Kidney (tissue), 14 donors: Measurements from ENCODE around the gene SYNPO2. TPM values are rescaled to one million over a fixed set of nuclear protein-coding genes. Genes with fewer than 3 reads are reported as not detected.
"Not testable (repeated sequence)": the region's sequence is repeated elsewhere in the genome, so short reads cannot be mapped to it uniquely, and the experiment has no call there.

Experiments used
- DNase-seq, 5 donors: peaks; one replicate each; pipeline ENCODE4 v3.0.0-alpha.2; 2013 to 2020
- FAIRE-seq: peaks from 2 replicates; lab custom pipeline; 2012; peaks lifted over from hg19 to GRCh38; lab: Jason Lieb, UNC
- H3K27ac ChIP-seq, 2 donors: one replicate each; pipeline ENCODE4 v1.7.0; 2013; ENCODE audit warnings: low read depth in 2 of 2, low read length in 2 of 2, inconsistent platforms in 1 of 2
- H3K27me3 ChIP-seq: one replicate; pipeline ENCODE4 v1.7.1; 2013; ENCODE audit warnings: low read length, inconsistent platforms; ENCODE audit not compliant: control insufficient read depth, insufficient read depth
- H3K36me3 ChIP-seq, 3 donors: one replicate each; pipeline versions ENCODE4 v1.7.0 to v1.7.1; 2013; ENCODE audit warnings: low read length in 3 of 3, control low read depth in 1 of 3, inconsistent platforms in 1 of 3; ENCODE audit not compliant: insufficient read depth in 3 of 3, control insufficient read depth in 2 of 3
- H3K4me1 ChIP-seq, 3 donors: one replicate each; pipeline versions ENCODE4 v1.7.0 to v1.7.1; 2013; ENCODE audit warnings: low read length in 3 of 3, inconsistent platforms in 1 of 3, low read depth in 1 of 3; ENCODE audit not compliant: control insufficient read depth in 2 of 3, insufficient read depth in 2 of 3
- H3K4me3 ChIP-seq, 3 donors: one replicate each; pipeline versions ENCODE4 v1.7.0 to v1.8.1; 2013; ENCODE audit warnings: low read length in 3 of 3, control low read depth in 1 of 3, inconsistent platforms in 1 of 3
- H3K9ac ChIP-seq, 3 donors: one replicate each; pipeline versions ENCODE4 v1.7.0 to v1.7.1; 2013; ENCODE audit warnings: low read length in 3 of 3, control low read depth in 1 of 3, inconsistent platforms in 1 of 3
- H3K9me3 ChIP-seq, 3 donors: one replicate each; pipeline versions ENCODE4 v1.7.0 to v1.7.1; 2013; ENCODE audit warnings: low read length in 3 of 3, control low read depth in 1 of 3, inconsistent platforms in 1 of 3; ENCODE audit not compliant: control insufficient read depth in 2 of 3, insufficient read depth in 1 of 3
- intact Hi-C: fragments of 100-400 bp; cut with DNase I; formaldehyde crosslinking; loops from one replicate; pipeline ENCODE4 v1.11.1; 2022
- polyA plus RNA-seq: library from polyadenylated mRNA; stranded (reverse); fragments of 350-450 nt; fragmentation: Illumina TruSeq; extraction: RNeasy Lipid Tissue Mini Kit (QIAGEN cat#74804); gene quantifications from one replicate; pipeline ENCODE4 v1.2.3, GENCODE V29; 2014; ENCODE audit warnings: low read depth, low replicate concordance; ENCODE audit not compliant: insufficient read depth
- total RNA-seq: library from RNA; stranded (reverse); fragmentation: NEBNext Ultra II Directional; extraction: Animal tissue kit (Norgen Biotek cat#: 25700); gene quantifications from one replicate; pipeline ENCODE4 v1.2.1, GENCODE V29; 2021
- TF ChIP-seq, protein P1 (sequence below): IDR thresholded peaks from 3 replicates; pipeline ENCODE4 v1.5.1; 2012; ENCODE audit warnings: mild to moderate bottlenecking, moderate library complexity, borderline replicate concordance; ENCODE audit not compliant: insufficient read depth; ENCODE audit errors: extremely low read depth
- donor health status: control.
- donor health status: control.
- donor health status: control.
- donor health status: control.
- donor health status: control.
- donor health status: DM: yes; HTN: yes; CAD: no.
- donor health status: Normal renal cell carcinoma (clear cell type).

SYNPO2 gene
- total and polyA plus RNA-seq, 2 donors from 2014 or later: 7.5 to 56.5 TPM

DNA sequence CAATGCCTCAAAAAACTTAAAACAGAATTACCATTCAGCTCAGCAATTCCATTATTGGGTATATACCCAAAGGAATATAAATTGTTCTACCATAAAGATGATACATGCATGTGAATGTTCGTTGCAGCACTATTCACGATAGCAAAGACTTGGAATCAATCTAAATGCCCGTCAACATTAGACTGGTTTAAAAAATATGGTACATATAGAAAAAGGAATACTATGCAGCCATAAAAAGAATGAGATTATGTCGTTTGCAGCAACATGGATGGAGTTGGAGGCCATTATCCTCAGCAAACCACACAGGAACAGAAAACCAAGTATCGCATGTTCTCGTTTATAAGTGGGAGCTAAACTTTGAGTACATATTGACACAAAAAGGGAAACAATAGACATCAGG is 10.9 kb upstream of the SYNPO2 start:
- Histone ChIP-seq H3K27me3 (no peaks in the 10 kb centered on the region), H3K36me3 (no peaks in the 10 kb centered on the region), H3K9me3 (peaks cover 0 to 4% (median 0%) of the 10 kb centered on the region in 3 donors), H3K27ac (no peak overlapping the region), H3K4me1 (no peaks in the 10 kb centered on the region), H3K9ac (no peak overlapping the region), H3K4me3 (no peak overlapping the region)
- intact Hi-C loops: no loop called here
- TF ChIP-seq, protein P1, sequence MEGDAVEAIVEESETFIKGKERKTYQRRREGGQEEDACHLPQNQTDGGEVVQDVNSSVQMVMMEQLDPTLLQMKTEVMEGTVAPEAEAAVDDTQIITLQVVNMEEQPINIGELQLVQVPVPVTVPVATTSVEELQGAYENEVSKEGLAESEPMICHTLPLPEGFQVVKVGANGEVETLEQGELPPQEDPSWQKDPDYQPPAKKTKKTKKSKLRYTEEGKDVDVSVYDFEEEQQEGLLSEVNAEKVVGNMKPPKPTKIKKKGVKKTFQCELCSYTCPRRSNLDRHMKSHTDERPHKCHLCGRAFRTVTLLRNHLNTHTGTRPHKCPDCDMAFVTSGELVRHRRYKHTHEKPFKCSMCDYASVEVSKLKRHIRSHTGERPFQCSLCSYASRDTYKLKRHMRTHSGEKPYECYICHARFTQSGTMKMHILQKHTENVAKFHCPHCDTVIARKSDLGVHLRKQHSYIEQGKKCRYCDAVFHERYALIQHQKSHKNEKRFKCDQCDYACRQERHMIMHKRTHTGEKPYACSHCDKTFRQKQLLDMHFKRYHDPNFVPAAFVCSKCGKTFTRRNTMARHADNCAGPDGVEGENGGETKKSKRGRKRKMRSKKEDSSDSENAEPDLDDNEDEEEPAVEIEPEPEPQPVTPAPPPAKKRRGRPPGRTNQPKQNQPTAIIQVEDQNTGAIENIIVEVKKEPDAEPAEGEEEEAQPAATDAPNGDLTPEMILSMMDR: no peak
- FAIRE-seq (no peak), DNase-seq (no peak)

DNA sequence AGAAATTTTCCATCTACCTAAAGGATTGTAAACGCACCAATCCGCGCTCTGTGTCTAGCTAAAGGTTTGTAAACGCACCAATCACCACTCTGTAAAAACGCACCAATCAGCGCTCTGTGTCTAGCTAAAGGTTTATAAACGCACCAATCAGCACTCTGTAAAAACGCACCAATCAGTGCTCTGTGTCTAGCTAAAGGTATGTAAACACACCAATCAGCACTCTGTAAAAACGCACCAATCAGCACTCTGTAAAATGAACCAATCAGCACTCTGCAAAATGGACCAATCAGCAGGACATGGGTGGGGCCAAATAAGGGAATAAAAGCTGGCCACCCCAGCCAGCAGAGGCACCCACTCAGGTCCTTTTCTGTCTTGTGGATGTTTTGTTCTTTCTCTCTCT is 10.1 kb upstream of the SYNPO2 start:
- H3K27ac ChIP-seq, H3K4me3 ChIP-seq, intact Hi-C loops, H3K27me3 ChIP-seq, H3K4me1 ChIP-seq, H3K9me3 ChIP-seq, FAIRE-seq, DNase-seq, H3K36me3 ChIP-seq, H3K9ac ChIP-seq: not testable (repeated sequence)

DNA sequence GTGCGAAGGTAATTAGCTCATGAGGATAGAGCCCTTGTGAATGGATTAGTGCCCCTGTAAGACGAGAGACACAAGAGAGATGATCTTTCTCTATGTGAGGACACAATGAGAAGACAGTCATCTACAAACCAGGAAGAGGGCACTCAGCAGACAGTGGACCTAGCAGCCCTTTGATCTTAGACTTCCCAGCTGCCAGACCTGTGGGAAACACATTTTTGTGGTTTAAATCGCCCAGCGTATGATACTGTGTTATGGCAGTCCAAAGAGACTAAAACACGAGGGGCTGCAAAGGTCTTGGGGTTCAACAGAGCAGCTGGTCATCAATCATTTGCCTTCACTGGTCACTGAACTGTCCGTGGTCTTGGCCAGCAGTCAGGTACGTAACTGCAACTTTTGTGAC is 9.2 kb upstream of the SYNPO2 start:
- Histone ChIP-seq H3K36me3 (no peaks in the 10 kb centered on the region), H3K4me3 (no peak overlapping the region), H3K27ac (no peak overlapping the region), H3K4me1 (no peaks in the 10 kb centered on the region), H3K9me3 (peaks cover 0 to 4% (median 0%) of the 10 kb centered on the region in 3 donors), H3K9ac (no peak overlapping the region), H3K27me3 (no peaks in the 10 kb centered on the region)
- FAIRE-seq: no peak
- no peak for DNase-seq
- intact Hi-C loops: no loop called here
- TF ChIP-seq, protein P1: no peak

DNA sequence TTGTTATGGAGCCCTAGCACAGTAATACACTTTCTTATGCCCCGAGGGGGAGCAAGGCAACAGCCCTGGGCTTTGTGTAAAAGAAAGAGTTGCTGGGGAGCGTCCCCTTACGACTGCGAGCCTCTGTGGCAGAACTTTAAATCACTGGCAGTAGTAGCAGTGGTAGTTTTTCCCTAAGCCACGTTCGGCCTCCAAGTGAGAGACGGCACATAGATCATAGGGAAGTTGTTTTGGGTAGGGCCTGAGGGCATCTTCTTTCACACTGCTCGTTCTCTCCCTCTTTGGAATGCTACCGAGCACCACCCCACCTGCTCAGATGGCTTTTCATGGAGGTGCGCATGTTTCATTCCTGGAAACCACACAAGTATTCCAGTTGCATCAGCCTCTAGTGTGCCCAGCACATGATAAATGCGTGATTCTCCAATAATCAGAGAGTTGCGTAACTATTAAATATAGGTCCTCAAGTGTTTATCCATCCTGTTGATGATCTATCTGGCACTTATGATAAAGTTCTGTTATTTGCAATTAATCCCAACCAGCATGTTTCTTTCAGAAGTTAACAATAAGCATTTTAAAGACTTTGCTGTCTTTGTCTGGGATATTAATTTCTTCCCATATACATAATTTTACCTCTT is 7.0 kb upstream of the SYNPO2 start:
- no peak for DNase-seq
- Histone ChIP-seq H3K36me3 (no peaks in the 10 kb centered on the region), H3K27me3 (no peaks in the 10 kb centered on the region), H3K4me3 (no peak overlapping the region), H3K9ac (no peak overlapping the region), H3K9me3 (peaks cover 0 to 4% (median 0%) of the 10 kb centered on the region in 3 donors), H3K27ac (no peak overlapping the region), H3K4me1 (no peaks in the 10 kb centered on the region)
- no peak for FAIRE-seq
- TF ChIP-seq, protein P1: no peak
- intact Hi-C loops: loop anchor here (10.0 kb wide), 1 partner anchor 107 kb away; no protein-coding TSS in a partner anchor
